Measurements from ENCODE around the gene PPP1CA.

Gene PPP1CA

GRCh38 chr11:67381244-67381972 is 20.2 kb downstream of the PPP1CA start:
- DNase-seq, result no peak

- no peak for DNase-seq
Observed at GRCh38 chr11:67379061-67380058, 22.3 kb downstream of the PPP1CA start.

GRCh38 chr11:67378544-67378943 is 23.1 kb downstream of the PPP1CA start:
- DNase-seq, result no peak

DNA sequence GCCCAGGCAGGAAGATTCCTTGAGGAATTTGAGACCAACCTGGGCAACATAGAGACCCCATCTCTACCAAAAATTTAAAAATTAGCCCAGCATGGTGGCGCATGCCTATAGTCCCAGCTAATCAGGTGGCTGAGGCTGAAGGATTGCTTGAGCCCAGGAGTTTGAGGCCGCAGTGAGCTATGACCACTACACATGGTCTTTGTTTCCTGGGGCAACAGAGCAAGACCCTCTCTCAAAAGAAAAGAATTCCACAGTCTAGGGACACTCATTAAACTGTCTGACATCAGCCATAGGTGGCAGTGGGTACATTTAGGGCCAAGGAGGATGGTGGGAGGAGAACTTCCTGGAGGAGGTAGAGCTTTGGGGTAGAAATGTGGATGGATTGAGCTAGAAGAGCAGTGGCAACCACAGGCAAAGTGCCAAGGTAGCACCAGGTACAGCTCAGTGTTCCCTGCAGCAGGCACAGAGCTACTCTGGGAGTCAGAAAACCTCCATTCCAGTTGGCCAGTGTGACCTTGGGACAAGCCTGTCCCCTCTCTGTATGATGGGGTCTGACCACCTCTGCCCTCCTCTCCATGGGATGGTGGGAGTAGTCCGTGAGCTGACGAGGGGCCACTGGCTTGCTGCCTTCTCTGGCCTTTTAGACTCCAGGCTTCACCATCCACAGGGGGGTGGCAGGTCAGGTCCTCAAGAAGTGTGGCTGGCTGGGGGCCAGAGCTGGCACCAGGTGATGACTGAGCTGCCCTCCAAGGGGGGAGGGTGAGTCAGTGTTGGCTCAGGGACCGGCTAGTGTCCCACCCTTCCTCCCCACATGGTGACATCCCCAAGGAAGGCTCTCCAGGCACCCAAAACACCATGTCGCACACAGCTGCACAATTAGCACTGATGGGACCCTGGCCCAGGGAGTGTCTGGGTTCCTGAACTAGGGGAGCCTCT is 24.5 kb downstream of the PPP1CA start:
- DNase-seq, result no peak

DNA sequence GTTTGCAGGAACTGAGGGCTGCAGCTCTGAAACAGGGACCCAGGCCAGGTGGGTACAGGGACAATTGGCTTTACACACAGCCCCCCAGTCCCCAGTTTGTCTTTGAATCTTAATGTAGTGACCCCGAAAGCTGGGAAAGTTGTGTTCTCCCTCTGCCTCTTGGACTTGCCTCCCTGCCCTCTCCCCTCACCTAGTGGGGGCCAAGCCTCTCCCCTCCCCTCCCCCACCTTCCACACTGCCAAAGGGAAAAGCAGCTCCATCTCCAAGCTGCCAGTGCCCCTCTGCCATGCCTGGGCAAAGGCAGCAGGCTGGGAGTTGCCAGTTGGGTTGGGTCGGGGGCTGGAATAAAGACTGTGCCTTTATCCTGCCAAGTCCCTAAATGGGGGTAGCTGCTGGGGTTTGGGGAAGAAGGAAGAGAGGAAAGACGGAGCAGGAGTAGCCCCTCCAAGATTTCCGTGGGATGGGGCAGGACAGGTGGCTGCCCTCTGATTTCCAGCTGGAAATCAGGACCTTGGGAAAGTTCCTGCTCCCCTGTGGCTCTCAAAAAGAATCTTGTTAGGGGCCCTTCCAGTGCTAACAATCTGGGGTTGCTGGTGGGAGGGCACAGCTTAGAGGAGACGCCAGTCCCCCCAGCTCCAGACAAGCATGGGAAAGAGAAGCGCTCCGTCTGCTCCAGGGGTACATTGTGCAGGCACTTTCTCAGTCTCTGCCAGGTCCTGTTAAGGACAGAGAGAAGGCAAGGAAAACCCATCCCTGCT is 25.4 kb downstream of the PPP1CA start:
- no peak for DNase-seq

DNA sequence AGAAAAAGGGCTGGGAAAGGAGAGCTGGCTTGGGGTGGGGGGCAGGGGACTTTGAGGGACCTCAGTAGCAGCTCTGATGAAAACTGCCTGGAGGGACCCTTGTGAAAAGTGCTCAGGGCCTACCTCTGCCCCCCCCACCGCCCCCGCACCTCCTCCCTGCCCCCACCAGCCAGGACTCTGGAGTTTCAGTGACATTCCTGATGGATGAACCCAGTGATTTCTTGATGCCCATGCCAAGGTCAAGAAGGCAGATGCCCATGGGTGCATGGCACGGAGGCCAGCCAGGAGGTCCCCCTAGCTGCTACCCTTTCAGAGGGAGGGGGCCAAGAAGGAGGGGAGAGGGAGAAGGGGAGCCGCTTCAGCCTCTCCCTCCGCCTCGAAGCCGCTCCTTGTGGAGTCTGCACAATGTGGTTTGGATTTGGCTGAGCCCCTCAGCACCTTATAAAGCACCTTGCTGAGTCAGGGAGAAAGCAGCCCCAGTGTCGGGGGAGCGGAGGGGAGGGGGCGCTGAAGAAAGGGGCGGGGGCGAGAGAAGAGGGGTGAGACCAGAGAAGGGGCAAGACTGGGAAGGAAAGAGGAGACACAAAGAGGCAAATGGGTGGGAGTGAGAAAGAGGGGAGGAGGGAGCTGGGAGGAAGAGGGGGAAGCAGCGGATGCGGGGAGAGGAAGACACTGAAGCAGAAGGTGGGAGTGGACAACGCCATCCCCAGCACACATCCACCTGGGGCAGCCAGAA is 26.2 kb downstream of the PPP1CA start:
- no peak for DNase-seq

- no peak for DNase-seq
Observed at GRCh38 chr11:67374571-67375281, 26.9 kb downstream of the PPP1CA start.

DNA sequence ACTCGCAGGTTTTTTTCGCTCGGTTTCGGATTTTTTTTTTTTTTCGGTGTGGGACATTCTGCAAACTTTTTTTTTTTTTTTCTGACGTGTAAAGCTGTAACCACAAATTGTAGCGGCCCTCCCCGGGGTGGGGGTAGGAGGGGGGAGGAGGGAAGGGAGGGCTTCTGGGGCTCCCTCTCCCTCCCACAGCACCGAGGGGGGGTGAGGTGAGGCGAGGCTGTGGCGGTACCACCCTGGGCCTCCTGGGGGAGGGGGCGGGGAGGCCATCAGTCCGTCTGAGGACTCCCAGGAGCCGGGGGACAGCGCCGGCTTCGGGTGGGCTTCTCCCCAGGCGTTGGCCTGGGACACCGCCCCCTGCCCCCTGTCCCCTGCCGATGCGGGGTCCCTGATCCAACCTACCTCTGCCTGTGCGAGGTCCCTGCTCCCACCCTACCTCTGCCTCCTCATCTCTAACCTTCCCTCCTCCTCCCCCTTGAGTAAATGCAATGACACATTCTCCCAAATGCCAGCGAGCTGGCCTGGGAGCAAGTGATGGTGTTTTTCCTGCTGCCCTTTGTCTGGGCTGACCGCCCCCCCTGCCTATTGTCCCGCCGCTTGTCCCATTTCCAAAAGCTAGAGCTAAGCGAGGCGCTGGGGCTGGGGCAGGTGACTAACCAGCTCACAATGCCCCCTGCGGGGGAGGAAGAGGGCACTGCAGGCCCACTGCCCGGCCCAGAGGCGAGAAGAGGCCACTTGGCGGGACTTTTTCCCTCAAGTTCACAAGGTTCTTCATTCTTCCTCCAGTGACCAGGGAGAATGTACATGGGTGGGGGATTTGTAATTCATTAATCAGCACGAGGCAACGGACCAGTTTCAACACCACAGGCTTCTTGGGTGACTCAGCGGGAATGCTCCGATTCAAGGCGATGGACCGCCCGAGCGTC is 27.7 kb downstream of the PPP1CA start:
- DNase-seq, result peak; percentile 88

DNA sequence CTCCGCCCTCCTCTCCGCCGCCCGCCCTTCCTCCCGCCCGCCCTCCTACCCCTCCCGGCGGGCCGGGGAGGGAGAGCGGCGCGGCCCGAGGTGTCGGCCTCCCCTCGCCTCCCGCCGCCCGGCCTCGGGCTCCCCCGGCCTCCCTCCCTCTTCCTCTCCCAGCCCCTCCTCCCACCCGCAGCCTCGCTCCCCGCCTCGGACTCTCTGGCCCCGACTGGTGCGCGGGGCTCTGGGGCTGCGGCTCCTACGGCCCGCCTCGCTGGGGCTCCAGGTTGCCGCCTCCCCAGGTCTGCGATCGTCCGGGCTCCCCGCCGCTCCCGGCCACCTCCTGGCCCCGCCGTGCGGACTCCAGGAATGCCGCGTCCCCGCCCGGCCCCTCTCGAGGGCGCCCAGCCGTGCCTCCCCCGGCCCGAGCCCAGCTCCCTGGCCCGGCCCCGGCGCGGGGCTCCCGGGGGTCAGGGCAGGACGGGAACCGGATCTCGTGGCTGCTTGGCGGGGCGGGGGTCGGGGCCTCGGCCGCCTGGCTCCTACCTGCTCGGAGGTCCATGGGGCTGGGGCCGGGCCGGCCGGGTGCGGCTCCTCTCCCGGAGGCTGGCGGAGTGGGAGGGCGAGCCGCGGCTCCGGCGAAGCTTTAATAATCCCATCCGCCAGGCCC is 28.5 kb downstream of the PPP1CA start, which contains the start of gene CLCF1:
TSS of gene CLCF1 (minus strand) at position 606 of the 655 bp plus-strand sequence. CDS start at position 547, 59 bp downstream.
- DNase-seq, result peak; percentile 31

DNA sequence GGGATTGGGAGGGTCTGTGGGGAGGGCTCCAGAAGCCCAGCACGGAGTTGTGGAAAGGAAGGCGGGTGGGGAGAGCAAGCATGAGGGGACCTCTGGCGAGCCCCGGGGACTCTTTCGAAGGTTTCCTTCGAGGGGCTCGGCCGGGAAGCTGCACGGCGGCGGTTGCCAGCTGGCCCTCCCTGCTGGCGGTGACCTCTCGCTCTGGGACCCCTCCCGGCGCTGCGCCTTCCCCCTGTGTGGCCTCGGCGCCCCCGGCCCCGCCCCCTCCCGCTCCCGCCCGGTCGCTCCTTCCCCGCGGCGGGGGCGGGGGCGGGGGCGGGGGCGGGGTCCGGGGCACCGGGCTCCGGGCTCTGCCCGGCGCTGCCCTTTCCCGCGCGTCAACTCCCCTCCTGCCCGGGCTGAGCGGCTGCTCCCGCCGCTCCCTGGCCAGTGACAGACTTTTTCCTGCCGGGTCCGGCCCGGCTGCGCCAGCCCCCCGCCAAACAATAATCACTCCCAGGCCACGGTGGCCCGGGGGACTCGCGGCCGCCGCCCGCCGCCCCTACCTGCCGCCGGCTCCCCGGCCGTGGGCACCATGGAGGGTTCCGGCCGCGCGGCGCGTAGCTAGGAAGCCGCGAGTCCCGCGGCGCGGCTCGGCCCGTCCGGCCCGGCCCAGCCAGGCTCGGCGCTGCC is 29.2 kb downstream of the PPP1CA start:
- DNase-seq, result no peak

- no peak for DNase-seq
Observed at GRCh38 chr11:67371911-67372320, 29.7 kb downstream of the PPP1CA start.

- peak; percentile 31 for DNase-seq
Observed at GRCh38 chr11:67371189-67371910, 30.3 kb downstream of the PPP1CA start.

DNA sequence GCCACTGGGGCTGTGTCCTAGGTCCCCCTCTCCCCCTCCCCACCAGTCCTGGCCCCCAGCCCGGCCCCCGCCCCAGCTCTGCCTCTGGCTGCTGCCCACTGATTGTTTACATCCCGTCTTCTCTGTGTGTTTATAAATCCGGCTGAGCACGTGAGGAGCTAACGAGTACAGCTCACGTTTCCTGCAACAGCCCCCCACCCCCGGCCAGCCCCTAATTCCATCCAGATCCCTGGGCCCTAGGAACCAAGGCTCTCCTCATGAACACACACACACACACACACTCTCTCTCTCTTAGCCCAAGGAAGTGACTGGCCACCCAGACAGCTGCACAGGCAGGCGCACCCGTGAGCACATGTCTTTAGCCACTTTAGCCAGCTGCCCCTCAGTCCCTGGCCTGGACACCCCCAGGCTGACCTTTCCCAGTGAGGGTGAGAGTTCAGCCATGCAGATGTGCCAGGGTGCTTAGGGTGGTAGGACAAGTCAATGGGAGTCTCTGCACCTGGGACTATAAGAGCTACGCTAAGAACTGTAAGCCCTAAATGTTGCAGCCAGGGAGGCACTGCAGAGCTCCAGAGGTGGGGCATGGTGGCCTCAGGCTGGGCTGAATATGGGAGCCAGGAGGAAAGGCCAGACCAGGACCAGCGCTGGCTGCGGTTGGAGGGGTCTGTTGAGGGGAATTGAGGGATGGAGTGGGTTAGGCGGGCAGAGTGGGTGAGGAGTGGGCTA is 31.1 kb downstream of the PPP1CA start:
- DNase-seq, result no peak

DNA sequence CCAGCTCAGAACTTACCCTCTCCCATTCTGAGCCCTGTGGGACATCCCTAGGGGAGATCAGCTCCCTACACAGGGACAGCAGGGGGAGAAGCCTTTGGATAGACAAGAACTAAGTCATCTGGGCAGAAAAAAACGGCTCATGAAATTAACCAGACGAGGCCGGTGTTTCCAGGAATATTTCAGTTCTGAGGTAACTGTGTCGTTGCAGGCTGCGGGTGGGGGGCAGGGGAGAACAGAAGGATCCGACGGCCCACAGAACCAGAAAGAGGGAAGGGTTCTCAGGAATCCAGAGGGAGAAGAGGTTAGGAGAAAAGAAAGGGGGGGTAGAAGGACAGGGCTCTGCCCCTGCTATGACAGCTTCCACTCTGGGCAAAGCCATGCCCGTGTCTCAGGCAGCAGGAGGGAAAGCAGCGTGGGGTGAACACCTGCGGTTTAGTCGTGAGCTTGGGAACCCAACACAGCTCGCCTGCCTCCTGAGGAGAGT is 31.8 kb downstream of the PPP1CA start:
- DNase-seq, result no peak

GRCh38 chr11:67369275-67369674 is 32.4 kb downstream of the PPP1CA start:
- no peak for DNase-seq

- no peak for DNase-seq
Observed at GRCh38 chr11:67368621-67369020, 33.0 kb downstream of the PPP1CA start.
